ENCODE results near the gene SFXN5. TPM values are rescaled to one million over a fixed set of nuclear protein-coding genes. Genes with fewer than 3 reads are reported as not detected.

Gene SFXN5
- total RNA-seq, 1 donor from 2014 or later, result 5.1 TPM

- no peak for DNase-seq
Observed at GRCh38 chr2:72973566-72974435, 97.7 kb downstream of the SFXN5 start.

GRCh38 chr2:72973137-72973535, 98.4 kb downstream of the SFXN5 start:
- no peak for DNase-seq

DNA sequence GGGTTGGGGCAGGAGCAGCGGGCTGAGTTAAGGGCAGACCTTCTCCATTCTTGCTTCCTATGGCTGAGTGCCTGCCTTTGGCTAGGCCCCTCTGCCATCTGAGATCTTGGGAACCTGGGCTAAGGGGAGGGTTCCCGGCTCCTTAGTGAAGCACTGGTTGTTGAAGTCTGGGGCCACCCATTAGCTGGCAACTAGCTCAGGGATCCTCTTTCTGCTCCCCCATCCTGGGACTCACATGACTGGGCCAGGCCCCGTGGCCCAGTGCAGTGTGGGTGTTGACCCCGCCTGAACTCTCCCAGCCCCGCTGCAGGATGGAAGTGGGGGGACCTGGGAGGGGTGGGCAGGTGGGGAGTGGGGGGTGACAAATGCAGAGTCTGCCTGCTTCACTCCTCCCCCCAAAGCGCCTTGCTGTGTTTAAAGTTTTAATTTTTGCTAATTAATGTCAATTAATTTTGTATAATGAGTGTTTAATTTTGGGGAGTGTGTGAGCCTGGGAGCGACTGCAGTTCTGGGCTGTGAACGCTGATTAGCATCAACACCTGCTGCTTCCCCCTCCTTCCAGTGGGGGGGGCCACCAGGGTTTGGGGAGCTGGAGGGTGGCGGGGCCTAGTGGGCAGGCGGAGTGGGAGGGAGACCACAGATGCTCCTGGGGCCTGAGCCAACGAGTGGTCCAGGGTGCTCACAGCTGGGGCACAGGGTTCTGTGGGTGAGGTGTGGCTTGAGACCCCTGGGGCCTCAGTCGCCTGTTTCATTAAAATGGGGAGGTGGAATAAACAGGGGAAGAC, 99.0 kb downstream of the SFXN5 start:
- DNase-seq, result no peak

- no peak for DNase-seq
Observed at GRCh38 chr2:72971036-72971435, 100.5 kb downstream of the SFXN5 start.

DNA sequence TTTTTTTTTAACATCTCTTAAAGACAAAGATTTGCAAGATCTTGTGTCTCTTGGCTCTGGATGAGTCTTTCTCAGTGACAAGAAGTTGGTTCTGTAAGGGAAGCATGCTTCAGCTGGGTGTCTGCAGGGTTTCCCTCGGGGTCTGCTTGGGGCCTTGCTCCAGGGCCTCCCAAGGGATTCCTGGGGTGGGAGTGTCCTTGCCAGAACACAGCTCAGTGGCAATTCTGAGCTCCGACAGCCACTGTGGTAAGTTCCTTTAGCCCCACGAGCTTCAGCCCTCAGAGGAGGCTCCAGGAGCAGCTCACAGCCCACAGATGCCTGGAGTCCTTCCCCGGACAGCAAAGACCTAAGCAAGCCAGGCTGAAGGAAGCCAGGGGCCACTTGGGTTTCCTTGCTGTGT, 101.8 kb downstream of the SFXN5 start:
- no peak for DNase-seq

- no peak for DNase-seq
Observed at GRCh38 chr2:72968286-72968685, 103.2 kb downstream of the SFXN5 start.

DNA sequence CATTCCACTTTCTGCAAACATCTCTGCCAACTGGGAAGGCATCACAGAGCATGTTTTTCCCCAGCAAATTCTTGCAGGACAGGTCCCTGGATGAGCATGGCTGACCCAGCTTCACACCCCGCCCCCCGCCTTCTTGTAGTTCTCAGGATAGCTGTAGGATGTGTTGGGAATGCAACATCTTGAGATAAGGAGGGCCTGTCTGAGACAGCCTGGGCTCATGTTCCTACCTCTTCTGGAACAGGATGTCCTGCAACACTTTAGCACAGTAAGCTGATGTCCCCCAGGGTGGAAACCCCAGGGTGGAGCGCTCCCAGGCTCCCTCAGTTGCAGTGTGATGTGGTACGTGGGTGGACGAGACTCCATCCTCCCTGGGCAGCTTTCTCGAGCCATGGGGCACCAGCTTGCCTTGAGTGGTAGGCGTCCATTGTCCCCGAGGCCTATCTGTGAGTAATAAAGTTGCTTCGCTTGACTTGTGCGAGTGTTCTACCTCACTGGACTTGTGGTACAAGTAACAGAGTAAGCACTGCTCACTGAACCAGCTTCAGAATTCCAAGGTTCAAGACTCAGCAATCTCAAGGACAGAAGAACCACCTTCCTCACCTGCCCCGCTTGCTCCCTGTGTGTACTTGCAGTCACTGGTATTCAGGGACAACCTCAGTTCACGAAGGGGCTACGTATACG, 105.6 kb downstream of the SFXN5 start:
- DNase-seq, result no peak

GRCh38 chr2:72965016-72965415, 106.5 kb downstream of the SFXN5 start:
- DNase-seq, result no peak

GRCh38 chr2:72964146-72964525, 107.4 kb downstream of the SFXN5 start:
- DNase-seq, result no peak

DNA sequence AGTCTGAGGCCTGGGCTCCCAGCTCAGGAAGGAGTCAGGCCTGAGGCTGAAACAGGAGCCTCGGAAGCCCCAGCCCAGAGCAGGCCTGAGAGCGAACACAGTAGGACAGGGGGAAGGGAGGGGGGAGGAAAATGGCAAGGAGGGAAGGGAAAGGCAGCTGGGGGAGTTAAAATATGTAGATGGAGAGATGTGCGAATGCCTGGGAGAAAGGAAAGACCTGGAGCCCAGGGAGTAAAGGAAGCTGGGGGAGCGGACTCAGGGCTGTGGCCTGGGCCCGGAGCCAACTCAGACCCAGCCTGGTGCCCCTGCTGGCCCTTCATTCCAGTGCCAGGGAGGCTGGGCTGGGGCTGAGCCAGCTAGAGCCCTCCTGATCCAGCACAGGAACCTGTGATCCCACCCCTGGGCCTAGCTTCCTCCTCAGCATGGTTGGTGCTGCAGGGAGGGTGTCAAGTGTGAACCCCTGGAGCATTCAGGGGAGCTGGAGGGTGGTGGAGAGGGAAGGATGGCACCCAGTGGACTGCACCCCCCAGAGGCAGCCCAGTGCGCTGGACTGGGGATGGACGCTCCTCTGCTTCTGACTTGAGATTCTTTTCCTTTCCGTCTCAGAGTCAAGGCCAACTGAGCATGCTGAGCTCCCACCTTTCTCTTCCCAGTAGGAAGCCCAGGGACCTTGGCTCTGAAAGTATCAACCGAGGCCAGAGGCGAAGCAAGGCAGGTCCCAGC, 107.9 kb downstream of the SFXN5 start:
- no peak for DNase-seq

- no peak for DNase-seq
Observed at GRCh38 chr2:72962911-72963310, 108.6 kb downstream of the SFXN5 start.

DNA sequence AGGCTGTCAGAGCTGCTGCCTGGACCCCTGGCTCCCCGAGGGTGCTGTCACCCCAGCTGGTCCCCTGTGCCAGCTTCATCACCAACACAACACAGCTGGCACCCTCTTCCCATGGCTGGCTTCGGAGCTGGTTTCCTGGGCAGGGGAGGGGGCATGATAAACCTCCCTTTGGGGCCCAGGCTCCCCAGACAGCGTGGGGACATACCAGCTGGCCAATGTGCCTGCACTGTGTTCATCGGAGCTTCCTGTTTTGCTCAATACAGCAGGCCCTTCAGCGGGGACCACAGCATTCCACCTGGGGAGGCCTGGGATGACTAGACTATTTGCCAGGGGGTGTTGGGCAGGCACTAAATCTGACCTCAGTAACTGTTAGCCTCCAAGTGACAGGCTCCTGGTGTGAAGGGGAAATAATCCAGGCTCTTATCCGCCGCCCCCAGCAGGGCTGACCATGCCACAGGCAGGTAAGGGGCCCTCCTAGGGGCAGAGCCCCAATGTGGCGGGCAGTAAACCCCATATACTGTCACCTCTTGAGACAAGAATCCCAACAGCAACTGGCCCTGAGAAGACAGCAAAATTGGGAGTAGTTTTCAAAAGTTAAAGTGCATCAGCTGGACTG, 109.6 kb downstream of the SFXN5 start:
- no peak for DNase-seq

DNA sequence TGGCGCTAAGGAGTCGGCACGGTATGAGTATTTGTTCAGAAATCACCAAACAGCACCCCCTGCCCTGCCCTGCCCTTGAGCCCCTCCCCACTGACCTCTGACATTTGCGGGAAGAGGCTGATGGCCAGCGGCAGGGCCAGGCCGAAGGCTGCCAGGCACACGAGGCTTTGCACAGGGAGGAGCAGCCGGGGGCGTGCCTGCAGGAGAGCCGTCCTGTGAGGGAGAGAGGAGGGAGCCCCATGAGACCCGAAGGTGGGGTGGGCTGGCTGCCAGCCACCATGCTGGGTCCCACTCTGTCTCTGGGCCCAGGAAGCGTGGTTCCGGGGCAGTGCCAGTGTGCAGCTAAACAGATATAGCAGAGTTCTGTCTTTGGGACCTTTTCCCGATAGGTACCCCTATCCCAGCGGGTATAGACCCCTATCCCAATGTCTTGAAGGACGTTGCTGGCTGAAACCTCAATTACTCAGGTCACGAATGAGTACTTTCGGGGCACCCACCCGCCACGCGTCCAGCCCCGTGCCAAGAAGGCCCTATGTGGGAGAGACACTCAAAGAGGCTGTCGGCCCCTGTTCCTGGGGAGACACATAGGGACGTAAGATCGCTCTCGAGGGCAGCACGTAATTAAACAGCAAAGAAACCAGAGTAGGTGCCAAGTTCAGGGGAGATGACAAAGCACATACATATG, 110.3 kb downstream of the SFXN5 start:
- no peak for DNase-seq

GRCh38 chr2:72959995-72960981, 111.2 kb downstream of the SFXN5 start:
- DNase-seq, result no peak

- DNase-seq, result no peak
Observed at GRCh38 chr2:72959554-72959953, 112.0 kb downstream of the SFXN5 start.

- no peak for DNase-seq
Observed at GRCh38 chr2:72958542-72959385, 112.7 kb downstream of the SFXN5 start.

DNA sequence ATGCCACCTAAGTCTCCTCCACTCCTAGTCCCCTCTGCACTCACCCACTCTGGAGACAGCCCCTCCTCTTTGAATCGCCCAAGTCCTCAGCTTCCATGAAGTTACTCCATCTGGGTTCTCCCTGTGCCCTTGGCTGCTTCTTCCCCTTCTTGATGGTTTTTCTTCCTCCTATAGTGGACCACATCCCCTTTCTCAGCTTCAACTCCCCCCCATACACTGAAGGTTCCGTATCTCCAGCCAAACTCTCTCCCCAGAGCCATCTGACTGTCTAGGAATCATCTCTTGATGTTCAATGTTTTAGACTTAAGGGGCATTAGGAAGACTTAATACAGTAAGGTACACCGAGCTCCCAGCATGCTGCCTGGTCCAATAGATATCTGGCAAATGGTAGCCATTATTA, 114.6 kb downstream of the SFXN5 start:
- DNase-seq, result no peak

DNA sequence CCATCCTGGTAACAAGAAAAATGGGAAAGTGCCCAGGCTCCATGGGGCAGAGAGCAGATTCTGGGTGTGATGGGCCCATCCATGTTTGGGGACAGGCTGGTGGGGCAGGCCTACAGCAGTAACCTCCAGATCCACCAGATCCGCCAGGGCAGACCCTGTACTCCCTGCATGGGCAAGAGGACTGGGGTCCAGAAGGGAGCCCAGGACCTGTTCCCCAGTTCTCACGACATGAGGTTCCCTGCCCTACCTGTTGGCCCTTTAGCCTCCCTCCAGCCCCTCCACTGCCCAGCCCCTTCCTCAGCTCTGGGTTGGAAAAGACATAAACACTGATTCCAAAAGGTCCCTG, 115.5 kb downstream of the SFXN5 start:
- DNase-seq, result no peak

All from skin of body (tissue), 2 donors.